GM12801 (cell line): ENCODE data around the gene PSMD9.

ENCODE experiments used
- TF ChIP-seq, protein P1 (sequence below): IDR thresholded peaks from one replicate; pipeline ENCODE4 v1.5.1; 2011; ENCODE audit warnings: control low read depth; ENCODE audit not compliant: insufficient read length; ENCODE audit errors: extremely low read depth

The PSMD9 gene

DNA sequence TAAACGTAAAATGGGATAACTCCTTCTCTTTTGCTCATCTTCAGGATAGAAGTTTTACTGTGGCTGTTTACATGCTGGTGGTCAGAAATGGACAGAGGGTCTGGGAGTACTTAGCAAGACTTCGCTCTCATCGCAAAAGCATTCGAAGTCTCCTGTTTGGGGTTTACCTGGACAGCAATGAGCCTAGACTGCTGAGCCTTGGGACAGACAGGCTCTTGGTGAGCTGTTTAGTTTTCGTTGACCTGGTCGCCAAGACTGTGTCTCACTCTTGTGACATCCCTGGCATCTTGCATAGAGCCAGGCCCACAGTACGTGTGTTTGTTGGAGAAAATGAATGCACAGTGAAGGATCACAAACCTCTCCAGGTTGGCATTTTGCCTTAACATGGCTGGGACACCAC lies 72.0 kb downstream of the PSMD9 start:
- TF ChIP-seq, protein P1, sequence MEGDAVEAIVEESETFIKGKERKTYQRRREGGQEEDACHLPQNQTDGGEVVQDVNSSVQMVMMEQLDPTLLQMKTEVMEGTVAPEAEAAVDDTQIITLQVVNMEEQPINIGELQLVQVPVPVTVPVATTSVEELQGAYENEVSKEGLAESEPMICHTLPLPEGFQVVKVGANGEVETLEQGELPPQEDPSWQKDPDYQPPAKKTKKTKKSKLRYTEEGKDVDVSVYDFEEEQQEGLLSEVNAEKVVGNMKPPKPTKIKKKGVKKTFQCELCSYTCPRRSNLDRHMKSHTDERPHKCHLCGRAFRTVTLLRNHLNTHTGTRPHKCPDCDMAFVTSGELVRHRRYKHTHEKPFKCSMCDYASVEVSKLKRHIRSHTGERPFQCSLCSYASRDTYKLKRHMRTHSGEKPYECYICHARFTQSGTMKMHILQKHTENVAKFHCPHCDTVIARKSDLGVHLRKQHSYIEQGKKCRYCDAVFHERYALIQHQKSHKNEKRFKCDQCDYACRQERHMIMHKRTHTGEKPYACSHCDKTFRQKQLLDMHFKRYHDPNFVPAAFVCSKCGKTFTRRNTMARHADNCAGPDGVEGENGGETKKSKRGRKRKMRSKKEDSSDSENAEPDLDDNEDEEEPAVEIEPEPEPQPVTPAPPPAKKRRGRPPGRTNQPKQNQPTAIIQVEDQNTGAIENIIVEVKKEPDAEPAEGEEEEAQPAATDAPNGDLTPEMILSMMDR, result no peak

DNA sequence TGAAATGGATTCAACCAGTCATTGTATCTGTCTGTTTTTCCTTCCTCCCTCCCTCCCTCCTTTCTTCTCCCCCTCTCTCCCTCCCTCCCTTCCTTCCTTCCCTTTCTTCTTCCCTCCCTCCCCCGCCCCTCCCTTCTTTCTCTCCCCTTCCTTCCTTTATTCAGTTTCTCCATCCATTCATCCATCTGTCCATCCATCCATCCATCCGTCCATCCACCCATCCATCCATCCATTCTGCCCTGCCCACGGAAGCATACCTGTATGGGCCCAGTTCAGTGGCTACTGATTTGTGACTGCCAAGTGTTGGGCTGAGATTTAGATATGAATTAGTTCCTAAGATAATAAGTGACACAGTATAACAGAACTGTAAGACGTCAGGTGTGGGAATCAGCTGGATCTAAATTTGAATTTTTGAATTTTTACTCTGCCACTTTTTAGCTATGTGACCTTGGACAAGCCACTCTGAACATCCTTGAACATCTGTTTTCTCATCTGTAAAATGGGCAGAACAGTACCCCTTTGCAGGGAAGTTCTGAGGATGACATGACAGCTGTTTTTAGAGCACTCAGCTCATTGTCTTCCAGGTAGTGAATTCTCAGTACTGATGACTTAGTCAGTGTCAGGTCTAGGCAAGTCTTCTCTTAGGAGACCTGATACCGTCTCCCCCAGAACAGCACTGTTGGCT lies 72.7 kb downstream of the PSMD9 start:
- TF ChIP-seq, protein P1, result no peak

DNA sequence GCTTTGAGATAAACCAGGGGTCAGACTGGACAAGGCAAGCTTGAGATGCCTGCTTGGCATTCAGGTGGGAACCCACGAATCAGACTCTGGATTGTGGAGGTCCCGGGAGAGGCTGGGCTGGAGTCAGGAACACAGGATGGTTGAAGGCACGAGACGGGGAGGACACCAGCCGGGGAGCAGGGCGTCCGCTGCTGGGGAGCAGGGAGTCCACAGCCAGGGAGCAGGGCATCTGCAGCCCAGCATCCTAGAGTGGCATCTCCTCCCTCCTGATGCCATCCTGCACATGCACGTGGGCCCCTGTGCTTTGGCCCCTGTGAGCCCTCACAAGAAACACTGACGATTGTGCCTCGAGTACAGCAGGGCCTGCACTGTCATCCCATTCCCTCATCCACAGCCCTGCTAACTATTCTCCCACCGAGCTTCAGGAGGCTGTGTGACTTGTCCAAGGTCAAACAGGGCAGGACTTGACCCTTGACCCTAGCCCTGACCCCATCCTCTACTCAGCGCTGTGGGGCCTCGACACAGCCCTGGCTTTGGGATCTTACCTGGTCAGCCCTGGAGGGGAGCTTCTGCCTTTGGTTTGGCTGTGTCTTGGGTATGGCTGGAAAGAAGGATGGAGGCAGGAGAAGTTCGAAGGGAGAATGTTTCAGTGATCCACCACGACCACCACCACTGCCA lies 74.9 kb downstream of the PSMD9 start:
- TF ChIP-seq, protein P1, result no peak

DNA sequence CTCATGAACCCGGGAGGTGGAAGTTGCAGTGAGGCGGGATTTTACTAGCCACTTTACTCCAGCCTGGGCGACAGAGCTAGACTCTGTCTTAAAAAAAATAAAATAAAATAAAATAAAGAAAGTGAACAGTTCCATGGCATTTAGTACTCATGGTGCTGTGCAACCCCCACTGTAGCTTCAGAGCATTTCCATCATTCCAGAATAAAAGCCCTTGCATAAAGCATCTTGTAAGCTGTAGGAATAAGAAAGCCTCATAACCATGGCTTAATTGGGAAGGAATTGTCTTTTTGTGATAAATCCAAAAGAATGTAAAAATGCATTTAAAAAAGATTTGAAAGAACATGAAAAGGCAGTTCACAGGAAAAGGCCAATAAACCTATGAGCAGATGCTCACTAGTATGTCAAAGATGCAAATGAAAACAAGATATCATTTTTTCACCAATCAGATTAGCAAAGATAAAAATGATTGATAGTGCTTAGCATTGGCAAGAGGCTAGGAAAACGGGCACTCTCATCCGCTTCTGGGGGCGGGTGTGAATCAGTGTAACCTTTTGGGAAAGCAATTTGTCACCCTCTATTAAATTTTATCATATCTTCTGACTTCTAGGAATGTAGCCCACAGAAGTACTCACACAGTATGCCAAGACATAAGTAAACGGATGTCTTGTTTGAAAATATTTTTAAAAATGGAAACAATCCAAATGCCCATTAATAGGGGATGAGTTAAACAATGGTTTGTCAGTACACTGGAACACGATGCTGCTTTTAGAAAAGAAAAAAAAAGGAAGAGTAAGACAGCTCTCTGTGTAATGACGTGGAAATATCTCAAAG lies 76.4 kb downstream of the PSMD9 start:
- TF ChIP-seq, protein P1, result no peak

DNA sequence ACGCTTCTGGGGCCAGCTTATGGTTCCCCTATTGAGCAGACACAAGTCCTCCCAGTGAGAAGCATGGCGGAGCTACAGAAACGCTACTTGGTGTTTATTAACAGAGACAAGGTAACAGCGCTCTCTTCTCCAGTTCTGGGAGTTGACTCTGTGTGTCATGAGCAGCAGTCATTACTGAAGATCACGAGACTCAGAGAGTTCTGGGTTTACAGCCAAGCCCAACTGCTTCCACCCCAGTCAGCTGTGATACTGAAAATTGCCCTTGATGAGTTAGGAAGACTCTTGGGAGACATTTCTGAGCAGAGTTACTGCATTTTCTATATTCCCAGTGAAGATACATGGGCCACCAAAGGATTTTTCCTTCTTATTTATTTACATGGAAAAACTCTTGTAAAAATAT lies 78.4 kb downstream of the PSMD9 start:
- TF ChIP-seq, protein P1, result no peak
